Midbrain (tissue), 1 donor: ENCODE measurements around the gene GUCY1A1.
"Not testable (repeated sequence)": the region's sequence is repeated elsewhere in the genome, so short reads cannot be mapped to it uniquely, and the experiment has no call there.

Experiments used
- DNase-seq: peaks from one replicate; lab custom pipeline; 2025; lab: John Stamatoyannopoulos, UW

The GUCY1A1 gene, protein sequence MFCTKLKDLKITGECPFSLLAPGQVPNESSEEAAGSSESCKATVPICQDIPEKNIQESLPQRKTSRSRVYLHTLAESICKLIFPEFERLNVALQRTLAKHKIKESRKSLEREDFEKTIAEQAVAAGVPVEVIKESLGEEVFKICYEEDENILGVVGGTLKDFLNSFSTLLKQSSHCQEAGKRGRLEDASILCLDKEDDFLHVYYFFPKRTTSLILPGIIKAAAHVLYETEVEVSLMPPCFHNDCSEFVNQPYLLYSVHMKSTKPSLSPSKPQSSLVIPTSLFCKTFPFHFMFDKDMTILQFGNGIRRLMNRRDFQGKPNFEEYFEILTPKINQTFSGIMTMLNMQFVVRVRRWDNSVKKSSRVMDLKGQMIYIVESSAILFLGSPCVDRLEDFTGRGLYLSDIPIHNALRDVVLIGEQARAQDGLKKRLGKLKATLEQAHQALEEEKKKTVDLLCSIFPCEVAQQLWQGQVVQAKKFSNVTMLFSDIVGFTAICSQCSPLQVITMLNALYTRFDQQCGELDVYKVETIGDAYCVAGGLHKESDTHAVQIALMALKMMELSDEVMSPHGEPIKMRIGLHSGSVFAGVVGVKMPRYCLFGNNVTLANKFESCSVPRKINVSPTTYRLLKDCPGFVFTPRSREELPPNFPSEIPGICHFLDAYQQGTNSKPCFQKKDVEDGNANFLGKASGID

DNA sequence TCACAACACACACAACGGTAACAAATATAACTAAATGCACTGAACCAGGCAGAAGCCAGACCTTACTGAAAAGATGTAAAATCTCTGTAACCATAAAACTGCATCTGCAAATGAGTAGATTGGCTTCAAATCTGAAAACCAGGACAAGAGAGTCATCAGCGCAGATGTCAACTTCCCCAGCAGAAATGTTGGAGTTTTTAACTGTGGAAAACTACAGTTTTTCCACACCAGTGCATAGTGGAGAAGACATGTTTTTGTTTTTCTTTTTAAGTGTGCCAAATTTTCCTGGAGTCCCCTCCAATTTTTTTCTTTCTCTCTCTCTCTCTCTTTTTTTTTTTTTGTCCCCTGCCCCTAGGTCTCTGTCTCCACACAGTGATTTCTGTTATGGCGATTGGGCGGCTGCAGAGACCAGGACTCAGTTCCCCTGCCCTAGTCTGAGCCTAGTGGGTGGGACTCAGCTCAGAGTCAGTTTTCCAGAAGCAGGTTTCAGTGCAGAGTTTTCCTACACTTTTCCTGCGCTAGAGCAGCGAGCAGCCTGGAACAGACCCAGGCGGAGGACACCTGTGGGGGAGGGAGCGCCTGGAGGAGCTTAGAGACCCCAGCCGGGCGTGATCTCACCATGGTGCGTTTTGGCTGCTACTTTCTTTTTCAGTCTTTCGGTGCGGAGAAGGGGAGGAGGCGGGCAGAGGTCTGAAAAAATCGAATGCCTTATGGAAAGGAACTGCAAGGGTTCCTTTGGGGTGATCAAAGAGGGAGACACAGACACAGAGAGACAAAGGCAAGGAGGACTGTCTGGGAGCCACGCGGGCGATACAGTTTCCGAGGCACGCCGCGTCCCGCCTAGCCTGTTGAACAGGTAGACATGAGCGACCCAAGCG lies at the start of gene GUCY1A1:
Gene GUCY1A1 (plus strand): TSS at position 505 of the 878 bp plus-strand sequence. CDS start 30,020 bp downstream, outside the sequence.
- no peak for DNase-seq

DNA sequence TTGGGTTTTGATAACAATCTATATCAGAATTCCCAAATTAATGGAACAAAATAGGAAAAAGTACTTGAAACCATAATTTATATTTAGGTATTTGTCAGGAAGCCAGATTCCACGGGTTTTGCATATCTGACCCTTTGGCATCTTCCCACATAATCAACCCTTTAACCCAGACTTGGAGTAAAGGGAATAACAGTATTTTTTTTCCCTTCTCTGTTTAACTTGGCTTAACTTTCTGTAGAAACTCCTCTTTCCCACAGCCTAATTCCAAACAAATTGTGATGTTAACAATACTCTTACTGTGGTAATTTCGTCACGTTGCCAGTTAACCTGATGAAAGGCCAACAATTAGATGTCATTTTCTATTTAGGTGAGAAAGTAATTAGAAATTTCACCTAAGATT lies 49.4 kb upstream of the GUCY1A1 start:
- DNase-seq = no peak

DNA sequence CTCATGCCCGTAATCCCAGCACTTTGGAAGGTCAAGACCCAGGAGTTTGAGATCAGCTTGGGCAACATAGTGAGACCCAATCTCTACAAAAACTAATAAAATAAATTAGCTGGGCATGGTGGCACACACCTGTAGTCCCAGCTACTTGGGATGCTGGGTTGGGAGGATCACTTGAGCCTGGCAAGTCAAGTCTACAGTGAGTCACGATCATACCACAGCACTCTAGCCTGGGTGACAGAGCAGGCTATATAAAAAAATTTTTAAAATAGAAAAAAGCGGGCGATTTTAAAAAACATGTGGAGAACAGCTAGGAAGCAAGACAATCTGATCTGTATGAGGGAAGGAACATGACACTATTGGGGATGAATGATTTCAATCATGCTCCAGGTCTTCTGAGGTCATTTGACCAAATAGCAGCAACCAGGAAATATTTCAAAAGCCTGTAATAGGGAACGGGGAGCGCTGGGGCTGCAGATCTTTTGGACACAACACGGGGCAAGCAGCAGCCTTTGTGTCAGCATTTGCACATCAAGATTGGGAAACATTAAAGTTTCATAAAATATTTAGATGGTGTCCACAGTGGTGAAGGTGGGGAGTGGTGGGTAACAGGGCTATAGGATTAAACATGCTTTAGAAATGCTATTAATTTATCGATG lies 48.3 kb upstream of the GUCY1A1 start:
- DNase-seq = no peak

DNA sequence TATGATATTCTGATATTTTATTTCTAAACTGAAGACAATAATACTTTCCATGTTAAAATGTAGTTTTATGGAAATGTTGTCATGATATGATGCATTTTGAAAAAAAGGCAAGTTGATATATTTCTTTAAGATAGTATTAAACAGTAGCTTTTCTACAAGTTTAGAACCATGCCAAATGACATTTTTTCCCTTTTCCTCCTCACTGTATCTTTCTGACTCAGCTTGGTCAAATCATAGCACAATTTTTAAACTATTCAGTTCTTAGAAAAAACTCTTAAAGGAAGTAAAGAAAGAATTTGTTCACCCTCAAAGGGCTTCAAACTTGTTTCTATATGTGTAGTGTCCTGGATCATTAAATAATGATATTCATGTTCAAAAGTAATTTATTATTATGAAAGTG lies 46.0 kb upstream of the GUCY1A1 start:
- no peak for DNase-seq

DNA sequence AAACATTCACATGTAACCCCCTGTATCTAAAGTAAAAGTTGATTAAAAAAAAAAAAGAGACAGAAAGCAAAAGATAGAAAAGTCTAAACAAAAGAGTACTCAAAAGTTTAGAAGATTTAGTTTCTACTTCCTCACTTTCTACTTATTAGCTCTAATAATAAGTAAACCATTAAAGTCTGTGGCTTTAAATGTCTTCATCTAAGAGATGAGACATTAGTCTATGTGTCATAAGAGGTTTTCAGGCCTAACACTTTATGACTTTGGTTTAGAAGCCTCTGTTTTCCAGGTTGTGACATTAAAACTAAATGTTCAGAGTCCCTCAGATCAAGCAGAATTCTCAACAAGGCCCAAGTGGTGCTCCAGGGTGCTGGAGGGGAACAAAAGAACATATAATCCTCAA lies 42.2 kb upstream of the GUCY1A1 start:
- DNase-seq = no peak

DNA sequence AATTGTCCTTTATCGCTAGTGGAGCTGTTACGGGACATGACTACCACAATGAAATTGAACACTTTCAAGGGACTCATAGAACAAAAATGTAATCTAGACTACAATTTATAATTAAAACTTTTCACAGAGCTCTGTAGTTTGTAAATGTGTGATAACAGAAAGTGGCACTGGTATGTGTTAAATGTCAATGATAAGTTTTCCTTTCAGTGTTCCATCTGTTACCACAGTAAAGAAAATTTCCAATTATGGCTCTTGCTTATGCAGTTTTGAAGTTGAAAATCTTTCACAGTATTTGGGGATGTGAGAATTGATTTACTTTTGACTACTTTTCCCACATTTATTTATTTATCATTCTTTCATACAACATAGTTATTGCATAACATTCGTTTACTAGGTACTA lies 40.1 kb upstream of the GUCY1A1 start:
- no peak for DNase-seq

DNA sequence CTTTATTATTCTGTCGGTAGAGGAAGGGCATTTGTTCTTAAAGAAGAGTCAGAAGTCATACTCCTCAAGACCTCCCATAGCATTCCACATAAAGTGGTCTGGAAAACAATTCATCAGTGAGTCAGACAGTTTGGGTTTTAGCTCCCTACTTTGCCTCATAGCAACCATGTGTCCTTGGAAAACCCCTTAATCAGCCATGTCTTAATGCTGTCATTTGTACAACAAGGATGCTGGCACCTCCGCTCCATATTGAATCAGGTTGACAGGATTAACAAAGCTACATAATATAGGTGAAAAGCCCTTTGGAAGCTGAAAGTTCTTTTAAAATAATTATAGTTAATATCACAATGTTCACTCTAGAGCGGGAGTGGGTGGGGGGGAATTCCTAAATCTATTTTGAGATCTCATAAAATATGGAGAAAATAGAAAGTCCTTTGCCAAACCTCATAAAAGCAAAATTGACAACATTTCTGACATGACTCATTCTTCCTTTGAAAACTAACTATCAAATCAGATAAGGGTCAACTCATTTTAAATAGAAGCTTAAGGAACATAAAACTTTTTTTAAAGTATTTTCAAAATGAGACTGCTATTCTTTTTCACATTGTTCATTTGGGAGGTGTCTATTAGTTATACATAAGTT lies 37.3 kb upstream of the GUCY1A1 start:
- DNase-seq = no peak

DNA sequence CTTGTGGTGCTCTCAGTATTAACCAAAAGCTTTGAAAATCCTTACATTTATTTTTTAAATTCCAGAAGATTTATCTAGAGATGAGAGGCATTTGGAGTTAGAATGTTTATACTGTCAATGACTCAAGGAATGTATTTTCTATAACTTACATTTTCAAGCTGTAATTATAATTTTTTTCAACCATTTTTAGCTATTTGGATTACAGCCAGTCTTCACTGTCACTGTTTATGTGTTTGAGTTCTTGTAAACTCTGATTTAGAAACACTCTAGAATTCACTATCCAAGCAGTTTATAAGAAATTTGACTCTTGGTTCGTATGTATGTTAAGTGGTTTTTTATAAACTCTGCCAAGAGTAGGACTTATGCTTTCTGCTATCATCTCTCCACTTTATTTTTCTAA lies 36.7 kb upstream of the GUCY1A1 start:
- no peak for DNase-seq

DNA sequence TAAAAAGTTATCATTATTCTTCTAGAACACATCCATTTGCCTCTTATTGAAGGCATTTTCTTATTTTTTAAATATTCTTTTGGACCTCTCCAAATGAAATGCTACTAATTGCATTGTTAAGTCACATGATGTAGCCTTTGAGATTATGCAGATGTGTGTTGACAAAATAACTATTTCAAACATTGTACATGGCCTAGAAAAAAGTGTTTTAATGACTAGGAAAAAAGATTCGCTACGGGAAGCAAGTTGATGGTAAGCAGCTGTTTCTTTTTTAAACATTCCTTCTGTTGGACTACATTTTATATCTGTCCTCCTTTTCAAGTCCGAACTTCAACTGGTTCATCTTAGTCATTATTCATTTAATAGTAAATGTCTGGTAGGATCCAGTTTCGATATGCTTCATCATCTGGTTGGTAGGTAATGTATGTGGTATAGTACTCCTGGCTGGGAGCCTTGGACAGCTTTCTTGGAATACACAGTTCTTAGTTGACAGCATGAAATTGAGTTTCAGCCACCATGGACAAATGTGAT lies 34.3 kb upstream of the GUCY1A1 start:
- DNase-seq = no peak

DNA sequence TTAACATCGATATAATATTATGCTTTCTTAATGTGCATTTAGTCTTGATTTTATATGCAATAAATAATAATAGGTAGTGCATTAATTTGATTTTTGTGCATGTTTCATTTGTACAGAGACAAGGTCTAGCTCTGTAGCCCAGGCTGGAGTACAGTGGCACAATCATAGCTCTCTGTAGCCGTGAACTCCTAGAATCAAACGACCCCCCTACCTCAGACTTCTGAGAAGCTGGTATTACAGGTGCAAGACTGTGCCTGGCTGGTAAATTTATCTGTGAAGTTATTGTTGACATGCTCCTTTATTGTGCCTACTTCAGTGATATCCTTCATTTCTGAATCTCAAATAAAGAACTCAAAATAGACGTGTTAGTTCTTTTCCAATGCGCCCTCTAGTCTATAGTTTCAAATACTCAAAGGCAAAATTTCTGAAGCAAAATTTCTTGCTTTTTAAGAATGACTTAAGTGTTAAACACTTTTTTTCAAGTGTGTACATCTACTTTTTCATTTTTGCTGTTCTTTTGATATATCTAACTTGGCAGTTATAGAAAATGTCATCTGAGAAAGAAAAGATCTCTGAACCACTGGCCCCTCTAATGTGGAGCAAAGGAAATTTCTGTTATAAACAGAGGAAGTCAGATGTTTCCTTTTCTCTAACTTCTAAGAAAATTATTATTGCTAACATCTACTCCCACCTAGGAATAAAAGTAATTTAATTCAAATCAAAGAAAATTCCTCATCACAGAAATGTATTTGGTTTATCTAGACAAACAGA lies 28.3 kb upstream of the GUCY1A1 start:
- DNase-seq = no peak

DNA sequence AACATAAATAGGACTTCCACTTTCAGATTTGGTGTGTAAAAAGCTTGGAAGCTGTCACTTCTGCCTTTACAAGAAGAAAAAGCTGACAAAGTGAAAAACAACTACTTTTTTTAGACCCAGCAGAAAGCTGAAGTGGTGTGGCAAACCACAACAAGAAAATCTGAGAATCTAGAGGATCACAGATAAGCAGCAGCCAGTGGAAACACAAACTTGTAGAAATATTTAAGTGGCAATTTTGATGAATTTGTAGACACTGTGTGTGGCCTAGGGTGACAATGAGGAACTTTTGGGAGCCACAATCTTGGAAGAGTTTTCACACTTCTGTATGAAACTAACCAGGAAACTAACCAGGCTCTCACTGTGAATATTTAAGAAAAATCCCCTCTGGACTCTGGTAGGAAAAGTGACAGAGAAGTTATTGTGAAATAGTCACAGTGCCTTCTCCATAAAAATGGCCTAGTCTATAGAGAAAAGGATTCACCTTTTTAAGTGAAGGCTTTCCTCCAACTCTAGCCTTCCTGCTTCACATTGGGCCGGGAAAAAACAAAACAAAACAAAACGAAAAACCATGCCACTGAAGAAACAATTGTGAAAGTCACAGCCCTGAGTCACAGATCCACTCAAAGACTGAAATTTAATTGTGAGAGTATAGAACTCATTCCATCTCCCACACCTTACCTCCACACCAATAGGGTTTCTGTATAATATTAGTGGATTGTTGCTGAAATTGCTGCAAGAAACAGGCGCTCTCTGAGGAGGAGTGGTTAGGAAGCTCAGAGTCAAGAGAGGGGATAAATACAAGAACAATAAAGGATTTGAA lies 26.7 kb upstream of the GUCY1A1 start:
- peak; percentile 12 for DNase-seq

DNA sequence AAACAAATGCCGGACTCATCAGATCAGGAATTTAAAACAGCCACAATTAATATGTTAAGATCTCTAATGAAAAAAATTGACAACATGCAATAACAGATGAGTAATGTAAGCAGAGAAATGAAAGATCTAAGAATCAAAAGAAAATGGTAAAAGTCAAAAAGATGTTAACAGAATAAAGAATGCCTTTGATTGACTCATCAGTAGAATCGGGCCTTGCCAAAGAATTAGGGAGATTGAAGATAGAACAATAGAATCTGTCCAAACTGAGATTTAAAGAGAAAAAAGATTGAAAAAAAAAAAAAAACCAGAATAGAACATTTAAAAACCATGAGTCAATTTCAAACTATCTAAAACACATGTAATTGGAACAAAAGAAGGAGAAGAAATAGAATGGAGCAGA lies 25.9 kb upstream of the GUCY1A1 start:
- DNase-seq = no peak

DNA sequence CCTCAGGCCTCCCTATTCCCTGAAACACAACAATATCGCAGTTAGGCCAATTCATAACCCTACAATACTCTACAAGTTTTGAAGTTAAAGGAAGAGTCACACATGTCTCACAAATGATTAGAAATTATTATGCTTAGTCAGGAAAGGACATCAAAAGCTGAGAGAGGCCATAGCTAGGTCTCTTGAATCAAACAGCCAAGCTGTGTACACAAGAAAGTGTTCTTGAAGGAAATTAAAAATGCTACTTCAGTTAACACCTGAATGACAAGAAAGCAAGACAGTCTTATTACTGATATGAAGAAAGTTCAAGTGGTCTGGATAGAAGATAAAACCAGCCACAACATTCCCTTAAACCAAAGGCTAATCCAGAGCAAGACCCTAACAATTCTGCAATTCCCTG lies 23.6 kb upstream of the GUCY1A1 start:
- no peak for DNase-seq

DNA sequence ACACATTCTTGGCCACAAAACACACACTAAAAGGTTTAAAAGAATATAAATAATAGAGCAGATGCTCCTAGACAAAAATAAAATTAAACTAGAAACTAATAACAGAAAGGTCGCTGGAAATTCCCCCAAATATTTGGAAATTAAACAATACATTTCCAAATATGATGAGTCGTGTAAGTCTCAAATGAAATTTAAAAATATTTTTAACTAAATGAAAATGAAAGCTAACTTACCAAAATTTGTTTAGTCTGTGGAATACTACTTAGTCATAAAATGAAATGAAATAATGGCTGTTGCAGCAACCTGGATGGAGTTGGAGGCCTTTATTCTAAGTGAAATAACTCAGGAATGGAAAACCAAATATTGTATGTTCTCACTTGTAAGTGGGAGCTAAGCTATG lies 20.6 kb upstream of the GUCY1A1 start:
- no peak for DNase-seq

DNA sequence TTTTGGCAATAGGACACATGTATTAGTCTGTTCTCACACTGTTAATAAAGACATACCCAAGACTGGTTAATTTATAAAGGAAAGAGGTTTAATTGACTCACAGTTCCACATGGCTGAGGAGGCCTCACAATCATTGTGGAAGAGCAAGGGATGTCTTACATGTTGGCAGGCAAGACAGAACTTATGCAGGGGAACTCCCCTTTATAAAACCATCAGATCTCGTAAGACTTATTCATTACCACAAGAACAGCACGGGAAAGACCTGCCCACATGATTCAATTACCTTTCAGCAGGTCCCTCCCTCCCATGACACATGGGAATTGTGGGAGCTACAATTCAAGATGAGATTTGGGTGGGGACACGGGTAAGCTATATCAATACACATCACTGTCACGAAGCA lies 15.9 kb upstream of the GUCY1A1 start:
- DNase-seq = not testable (repeated sequence)

DNA sequence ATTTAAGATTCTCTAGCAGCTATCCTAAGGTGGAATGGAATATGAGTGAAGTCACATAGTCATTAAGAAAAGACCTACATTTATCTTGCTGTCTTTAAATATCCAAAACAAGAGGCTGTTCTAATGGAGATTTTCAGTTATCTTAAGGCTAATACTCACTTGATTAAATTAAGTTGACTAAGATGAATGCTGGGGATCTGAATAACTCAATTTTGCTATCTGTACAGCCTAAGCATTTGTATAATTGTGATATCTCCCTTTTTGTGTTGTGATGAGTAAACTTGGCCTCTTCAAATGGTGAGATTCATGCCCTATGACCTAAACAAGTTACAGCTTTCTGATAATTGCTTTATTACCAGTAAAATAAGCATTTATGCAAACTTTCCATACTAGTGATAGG lies 13.6 kb upstream of the GUCY1A1 start:
- no peak for DNase-seq

DNA sequence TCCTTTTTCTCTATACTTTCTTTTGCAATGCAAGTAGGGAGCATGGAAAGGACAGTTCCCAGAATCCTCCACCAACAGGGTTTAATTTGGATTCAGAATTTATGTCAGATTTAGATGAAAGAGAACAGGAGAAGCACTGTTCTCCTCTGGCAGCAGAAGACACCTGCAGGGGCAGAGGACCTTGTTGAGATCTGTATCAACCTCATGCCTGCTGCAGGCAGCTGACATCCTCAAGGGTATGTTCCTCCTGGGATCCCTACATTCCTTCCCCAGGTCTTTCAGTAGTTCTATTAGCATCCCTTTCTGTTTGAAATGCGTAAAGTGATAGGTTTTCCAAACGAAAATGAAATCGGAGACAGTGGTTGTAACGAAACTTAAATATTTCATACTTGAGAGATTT lies 10.6 kb upstream of the GUCY1A1 start:
- DNase-seq = no peak

DNA sequence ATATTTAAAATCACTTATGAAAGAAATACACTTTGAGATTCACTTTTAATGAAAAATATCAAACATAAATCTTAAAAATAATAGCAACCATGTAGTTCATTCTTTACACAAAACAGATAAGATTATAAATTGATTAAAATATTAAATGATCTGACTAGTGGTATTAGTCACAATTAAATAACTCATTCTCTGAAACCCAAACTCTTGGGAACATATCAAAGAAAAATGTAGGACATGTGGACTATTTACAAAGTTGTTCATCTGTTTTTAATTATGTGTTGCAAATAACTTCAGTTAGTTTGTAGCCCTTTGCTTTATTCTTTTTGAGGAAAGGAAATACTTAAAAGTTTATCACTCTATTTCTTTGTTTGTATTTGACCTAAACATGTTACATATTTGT lies 9.5 kb upstream of the GUCY1A1 start:
- no peak for DNase-seq

DNA sequence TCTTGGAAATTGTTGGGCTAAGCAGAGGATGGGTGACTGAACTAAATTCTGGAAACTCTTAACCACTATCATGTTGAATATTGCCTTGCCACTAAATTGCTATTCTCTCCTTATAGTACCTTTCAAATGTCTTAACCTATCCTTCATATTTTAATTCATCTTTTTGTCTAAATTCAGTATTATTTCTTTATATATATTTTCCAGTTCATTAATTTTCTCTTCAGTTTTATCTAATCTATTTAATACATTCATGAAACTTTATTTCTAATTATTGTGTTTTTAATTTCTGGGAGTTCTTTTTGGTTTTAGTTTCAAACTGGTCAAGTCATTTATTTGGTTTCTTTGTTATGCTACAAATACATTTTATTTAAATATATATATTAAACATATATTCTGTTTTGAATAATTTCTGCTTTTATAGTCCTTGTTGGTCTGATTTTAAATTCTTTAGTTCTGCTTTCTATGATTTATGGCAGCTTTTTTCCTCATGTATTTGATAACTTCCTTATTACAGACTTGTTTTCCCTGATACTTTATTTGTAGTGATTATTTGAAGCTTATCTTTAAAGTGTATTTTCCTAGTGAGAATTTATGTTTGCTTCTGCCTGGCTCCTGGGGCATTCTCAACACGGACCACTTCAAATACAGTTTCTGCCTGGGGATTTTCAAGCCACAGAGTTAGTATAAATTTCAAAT lies 8.5 kb upstream of the GUCY1A1 start:
- no peak for DNase-seq
